Sigmoid colon (tissue), 7 donors: Measurements from ENCODE around the gene PRCP. TPM values are rescaled to one million over a fixed set of nuclear protein-coding genes. Genes with fewer than 3 reads are reported as not detected.
"Not testable (repeated sequence)": the region's sequence is repeated elsewhere in the genome, so short reads cannot be mapped to it uniquely, and the experiment has no call there.

Source experiments
- DNase-seq: peaks from one replicate; pipeline ENCODE4 v3.0.0-alpha.2; 2019
- H3K27ac ChIP-seq, 4 donors: fragments of 200-600 bp; sonication (generic); one replicate each; pipeline ENCODE4 v1.5.1; 2016 to 2019; ENCODE audit warnings: mild to moderate bottlenecking in 1 of 4
- H3K27me3 ChIP-seq, 3 donors: fragments of 200-600 bp; sonication (generic); one replicate each; pipeline ENCODE4 v1.5.1; 2019; ENCODE audit warnings: mild to moderate bottlenecking in 1 of 3
- H3K36me3 ChIP-seq, 4 donors: fragments of 200-600 bp; sonication (generic); one replicate each; pipeline ENCODE4 v1.5.1; 2016 to 2019
- H3K4me1 ChIP-seq, 4 donors: fragments of 200-600 bp; sonication (generic); one replicate each; pipeline ENCODE4 v1.5.1; 2017 to 2019
- H3K4me3 ChIP-seq, 4 donors: fragments of 200-600 bp; sonication (generic); one replicate each; pipeline ENCODE4 v1.5.1; 2017 to 2019; ENCODE audit warnings: mild to moderate bottlenecking in 2 of 4, moderate library complexity in 1 of 4
- H3K9me3 ChIP-seq, 4 donors: fragments of 200-600 bp in 3 of 4; sonication (generic) in 3 of 4; one replicate each; pipeline versions ENCODE4 v1.5.1 to v1.6.1; 2013 to 2019
- EP300 ChIP-seq, 4 donors: sonication (generic); formaldehyde crosslinking; IDR thresholded peaks; one replicate each; pipeline ENCODE4 v1.6.1; 2017; ENCODE audit warnings: antibody characterized with exemption in 4 of 4
- POLR2A ChIP-seq, 2 donors: fragments of 450-650 bp; IDR thresholded peaks; one replicate each; pipeline ENCODE4 v1.6.1; 2016; ENCODE audit warnings: antibody characterized with exemption in 2 of 2, mild to moderate bottlenecking in 2 of 2, moderate library complexity in 2 of 2
- POLR2AphosphoS5 ChIP-seq, 4 donors: sonication (generic); formaldehyde crosslinking; IDR thresholded peaks; one replicate each; pipeline ENCODE4 v1.6.1; 2017; ENCODE audit warnings: antibody characterized with exemption in 4 of 4
- WGBS, 2 donors: extraction: QIAGEN DNeasy Blood & Tissue Kit; methylation state at CpG; one replicate each; pipeline ENCODE4 v1.1.7; 2013; 5-methylcytosine and 5-hydroxymethylcytosine counted together
- intact Hi-C: fragments of 100-400 bp; cut with DNase I; formaldehyde crosslinking; loops from one replicate; pipeline ENCODE4 v1.15.1; 2023
- polyA plus RNA-seq, 3 donors: library from polyadenylated mRNA; stranded (reverse); fragments of 200-250 nt; gene quantifications; one replicate each; pipeline ENCODE4 v1.2.3, GENCODE V29; 2013
- total RNA-seq, 4 donors: library from RNA; depleted of rRNA; stranded (reverse); fragments of >200 nt; gene quantifications; one replicate each; pipeline ENCODE4 v1.1.0, GENCODE V29; 2016
- TF ChIP-seq, protein P1 (sequence below), 4 experiments: fragments of 450-650 bp in 3 of 4; fragments of 200-600 bp in 1 of 4; IDR thresholded peaks; one replicate each; pipeline ENCODE4 v1.5.1; 2016 to 2019; ENCODE audit warnings: antibody characterized with exemption in 4 of 4, mild to moderate bottlenecking in 3 of 4, moderate library complexity in 2 of 4
- donor health status: healthy with polysubstance abuse.
- donor health status: Bipolar disorder and iron deficiency.
- donor health status: healthy.

PRCP gene
- total and polyA plus RNA-seq, 7 donors: 12.6 to 40.2 (median 31.1) TPM

DNA sequence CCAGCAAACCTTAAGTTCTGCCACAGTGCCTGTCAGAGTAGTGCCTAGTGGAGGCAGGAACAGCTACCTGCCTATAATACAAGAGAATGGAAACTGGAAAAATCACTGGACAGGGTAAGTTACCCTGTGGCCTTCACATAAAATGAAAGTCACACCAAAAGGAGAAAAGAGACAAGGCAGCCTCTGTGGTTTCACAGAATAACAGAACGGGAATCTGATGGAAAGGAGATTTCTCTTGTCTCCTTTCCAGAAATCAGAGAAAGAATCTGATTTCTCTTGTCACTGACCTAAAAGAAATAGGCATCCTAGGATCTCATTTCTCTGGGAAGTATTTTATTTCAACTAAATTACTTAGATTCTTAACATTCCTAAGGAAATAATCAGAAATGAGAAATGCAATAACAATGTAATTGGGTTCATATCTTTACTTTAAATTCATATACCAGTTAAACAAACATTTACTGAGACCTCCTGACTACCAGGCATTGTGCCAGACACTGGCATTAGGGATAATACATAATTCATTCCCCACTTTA is 41.6 kb downstream of the PRCP start:
- no peak for DNase-seq
- no peaks in the 10 kb centered on the region for H3K27me3 ChIP-seq
- H3K36me3 ChIP-seq: no peaks in the 10 kb centered on the region
- intact Hi-C loops: no loop called here
- H3K27ac ChIP-seq: peak overlapping the region in 3 of 4 donors; percentile 6 to 58 (median 17)
- whole genome bisulfite sequencing, 2 donors: 39 to 54% methylated on average over 1 of the region's 1 CpG
- H3K9me3 ChIP-seq: no peaks in the 10 kb centered on the region
- TF ChIP-seq POLR2A (IDR thresholded peaks at IDR 0.05): no peak
- no peak for TF ChIP-seq EP300 (IDR thresholded peaks at IDR 0.05)
- TF ChIP-seq, protein P1, sequence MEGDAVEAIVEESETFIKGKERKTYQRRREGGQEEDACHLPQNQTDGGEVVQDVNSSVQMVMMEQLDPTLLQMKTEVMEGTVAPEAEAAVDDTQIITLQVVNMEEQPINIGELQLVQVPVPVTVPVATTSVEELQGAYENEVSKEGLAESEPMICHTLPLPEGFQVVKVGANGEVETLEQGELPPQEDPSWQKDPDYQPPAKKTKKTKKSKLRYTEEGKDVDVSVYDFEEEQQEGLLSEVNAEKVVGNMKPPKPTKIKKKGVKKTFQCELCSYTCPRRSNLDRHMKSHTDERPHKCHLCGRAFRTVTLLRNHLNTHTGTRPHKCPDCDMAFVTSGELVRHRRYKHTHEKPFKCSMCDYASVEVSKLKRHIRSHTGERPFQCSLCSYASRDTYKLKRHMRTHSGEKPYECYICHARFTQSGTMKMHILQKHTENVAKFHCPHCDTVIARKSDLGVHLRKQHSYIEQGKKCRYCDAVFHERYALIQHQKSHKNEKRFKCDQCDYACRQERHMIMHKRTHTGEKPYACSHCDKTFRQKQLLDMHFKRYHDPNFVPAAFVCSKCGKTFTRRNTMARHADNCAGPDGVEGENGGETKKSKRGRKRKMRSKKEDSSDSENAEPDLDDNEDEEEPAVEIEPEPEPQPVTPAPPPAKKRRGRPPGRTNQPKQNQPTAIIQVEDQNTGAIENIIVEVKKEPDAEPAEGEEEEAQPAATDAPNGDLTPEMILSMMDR (IDR thresholded peaks at IDR 0.05): no peak
- TF ChIP-seq POLR2AphosphoS5 (IDR thresholded peaks at IDR 0.05): no peak
- H3K4me3 ChIP-seq: no peak overlapping the region
- peaks cover 0 to 11% (median 6%) of the 10 kb centered on the region in 4 donors for H3K4me1 ChIP-seq

DNA sequence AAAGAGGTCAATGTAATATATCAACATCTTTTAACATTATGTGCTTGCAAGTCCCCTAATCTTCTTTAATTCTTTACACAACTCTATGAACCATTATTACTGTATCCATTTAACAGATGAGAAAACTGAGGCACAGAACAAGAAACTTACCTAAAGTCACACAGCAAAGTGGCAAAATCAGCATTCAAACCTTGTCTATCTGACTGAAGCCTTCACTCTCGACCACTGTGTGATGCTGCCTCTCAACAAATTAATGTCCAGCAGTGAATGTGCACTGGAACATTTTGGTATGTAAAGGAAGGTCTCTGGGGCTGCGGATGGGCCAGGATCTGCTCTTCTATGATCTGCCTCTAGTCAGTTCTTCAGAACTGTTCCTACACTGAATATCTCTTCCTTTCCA is 42.1 kb downstream of the PRCP start:
- Histone ChIP-seq H3K27ac (peak overlapping the region in 3 of 4 donors; percentile 6 to 58 (median 17)), H3K9me3 (no peaks in the 10 kb centered on the region), H3K4me1 (peaks cover 0 to 11% (median 6%) of the 10 kb centered on the region in 4 donors), H3K4me3 (no peak overlapping the region), H3K36me3 (no peaks in the 10 kb centered on the region), H3K27me3 (no peaks in the 10 kb centered on the region)
- TF ChIP-seq, protein P1 (IDR thresholded peaks at IDR 0.05): no peak
- TF ChIP-seq EP300 (IDR thresholded peaks at IDR 0.05) (no peak), POLR2A (IDR thresholded peaks at IDR 0.05) (no peak), POLR2AphosphoS5 (IDR thresholded peaks at IDR 0.05) (no peak)
- 89 to 93% methylated on average over 2 of the region's 2 CpGs for WGBS, 2 donors
- intact Hi-C loops: no loop called here
- DNase-seq: no peak

DNA sequence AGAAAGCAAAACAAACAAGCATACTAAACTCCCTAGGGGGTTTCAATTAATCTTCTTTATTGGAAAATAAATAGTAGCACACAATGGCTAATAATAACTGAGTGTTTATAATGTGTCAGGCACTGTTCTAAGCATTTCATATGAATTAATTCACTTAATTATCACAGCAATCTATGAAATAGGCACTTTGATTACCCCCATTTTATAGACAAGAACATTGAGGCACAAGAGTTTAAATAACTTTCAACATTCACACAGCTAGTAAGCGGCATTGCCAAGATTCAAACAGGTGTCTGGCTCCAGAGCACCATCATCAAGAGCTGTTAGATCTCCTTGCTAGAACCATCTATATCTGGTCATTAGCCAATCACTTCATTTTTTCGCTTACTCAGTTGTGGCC is 43.1 kb downstream of the PRCP start:
- 98 to 99% methylated on average over 2 of the region's 2 CpGs for WGBS, 2 donors
- DNase-seq: no peak
- Histone ChIP-seq H3K27me3 (no peaks in the 10 kb centered on the region), H3K36me3 (no peaks in the 10 kb centered on the region), H3K27ac (no peak overlapping the region), H3K4me3 (no peak overlapping the region), H3K4me1 (peaks cover 0 to 11% (median 6%) of the 10 kb centered on the region in 4 donors), H3K9me3 (no peaks in the 10 kb centered on the region)
- TF ChIP-seq, protein P1 (IDR thresholded peaks at IDR 0.05): no peak
- TF ChIP-seq POLR2AphosphoS5 (IDR thresholded peaks at IDR 0.05): no peak
- TF ChIP-seq EP300 (IDR thresholded peaks at IDR 0.05): no peak
- no peak for TF ChIP-seq POLR2A (IDR thresholded peaks at IDR 0.05)
- intact Hi-C loops: no loop called here

DNA sequence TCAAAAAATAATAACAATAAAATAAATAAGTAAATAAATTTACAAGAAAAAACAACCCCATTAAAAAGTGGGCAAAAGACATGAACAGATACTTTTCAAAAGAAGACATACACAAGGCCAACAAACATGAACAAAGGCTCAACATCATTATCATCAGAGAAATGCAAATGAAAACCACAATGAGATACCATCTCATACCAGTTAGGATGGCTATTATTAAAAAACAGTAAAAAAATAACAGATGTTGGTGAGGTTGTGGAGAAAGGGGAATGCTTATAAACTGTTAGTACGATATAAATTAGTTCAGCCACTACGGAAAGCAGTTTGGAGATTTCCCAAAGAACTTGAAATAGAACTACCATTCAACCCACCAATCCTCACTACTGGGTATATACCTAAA is 44.6 kb downstream of the PRCP start:
- Histone ChIP-seq H3K36me3 (no peaks in the 10 kb centered on the region), H3K27me3 (no peaks in the 10 kb centered on the region), H3K4me1 (peaks cover 0 to 11% (median 6%) of the 10 kb centered on the region in 4 donors), H3K27ac (no peak overlapping the region), H3K4me3 (no peak overlapping the region), H3K9me3 (no peaks in the 10 kb centered on the region)
- intact Hi-C loops: no loop called here
- DNase-seq: no peak
- WGBS, 2 donors: 96% methylated on average over 2 of the region's 2 CpGs
- no peak for TF ChIP-seq POLR2A (IDR thresholded peaks at IDR 0.05)
- TF ChIP-seq, protein P1 (IDR thresholded peaks at IDR 0.05): no peak
- no peak for TF ChIP-seq EP300 (IDR thresholded peaks at IDR 0.05)
- no peak for TF ChIP-seq POLR2AphosphoS5 (IDR thresholded peaks at IDR 0.05)

DNA sequence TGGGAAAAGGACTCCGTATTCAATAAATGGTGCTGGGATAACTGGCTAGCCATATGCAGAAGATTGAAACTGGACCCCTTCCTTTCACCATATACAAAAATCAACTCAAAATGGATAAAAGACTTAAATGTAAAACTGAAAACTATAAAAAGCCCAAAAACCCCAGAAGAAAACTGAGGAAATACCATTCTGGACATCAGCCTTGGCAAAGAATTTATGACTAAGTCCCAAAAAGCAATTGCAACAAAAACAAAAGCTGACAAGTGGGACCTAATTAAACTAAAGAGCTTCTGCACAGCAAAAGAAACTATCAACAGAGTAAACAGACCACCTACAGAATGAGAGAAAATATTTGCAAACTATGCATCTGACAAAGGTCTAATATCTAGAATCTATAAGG is 45.3 kb downstream of the PRCP start:
- 96 to 100% methylated on average over 1 of the region's 1 CpG for WGBS, 2 donors
- H3K27me3 ChIP-seq, H3K36me3 ChIP-seq, intact Hi-C loops, H3K9me3 ChIP-seq, H3K27ac ChIP-seq, DNase-seq, H3K4me3 ChIP-seq: not testable (repeated sequence)
- H3K4me1 ChIP-seq: peaks cover 0 to 11% (median 6%) of the 10 kb centered on the region in 4 donors
